Measurements from ENCODE around the gene FECH.
A peak's percentile ranks its signal among the peaks of the same experiment; 100 is the strongest.

Gene FECH

GRCh38 chr18:57542126-57542525, 44.4 kb downstream of the FECH start:
- ChIA-PET POLR2A (interaction anchor here (0.5 to 0.6 kb wide), 2 partner anchors 10 to 66 kb away, joined by 3 read pairs; no protein-coding TSS in a partner anchor), CTCF (interaction anchor here (1.9 to 2.6 kb wide), 2 partner anchors 16 to 20 kb away, joined by 5 to 22 read pairs; no protein-coding TSS in a partner anchor)
- TF ChIP-seq CTCF (IDR thresholded peaks at IDR 0.05; ENCODE audit: insufficient read depth, low read length, missing control alignments), result no peak
- DNase-seq (ENCODE audit: low read depth, low spot score), result peak; percentile 68
- no peak overlapping the region for H3K4me3 ChIP-seq (ENCODE audit: low read depth, low read length)

- no peak for TF ChIP-seq CTCF (IDR thresholded peaks at IDR 0.05; ENCODE audit: insufficient read depth, low read length, missing control alignments)
- no peak overlapping the region for H3K4me3 ChIP-seq (ENCODE audit: low read depth, low read length)
- no peak for DNase-seq (ENCODE audit: low read depth, low spot score)
- CTCF ChIA-PET, result no interaction called here
- POLR2A ChIA-PET, result no interaction called here
Measured at GRCh38 chr18:57539702-57540101, 46.8 kb downstream of the FECH start.

DNA sequence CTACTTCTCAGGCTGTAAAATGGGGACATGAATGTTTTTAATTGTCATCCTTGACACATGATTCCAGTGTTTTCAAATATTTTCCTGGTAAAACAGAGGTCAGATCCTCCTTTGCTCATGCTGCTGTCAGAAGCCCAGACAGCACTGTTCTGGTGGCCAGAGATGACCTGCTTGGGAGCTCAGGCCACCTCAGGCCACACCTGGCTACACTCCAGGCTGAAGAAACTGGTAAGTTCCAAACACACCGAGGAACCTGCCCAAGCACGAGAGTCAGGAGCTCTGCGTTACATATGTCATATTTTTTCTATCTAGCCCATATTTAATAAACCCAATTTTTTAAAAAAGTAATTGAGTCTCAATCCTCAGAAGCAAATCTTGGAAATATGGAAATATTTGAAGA, 47.9 kb downstream of the FECH start:
- no peak for TF ChIP-seq CTCF (IDR thresholded peaks at IDR 0.05; ENCODE audit: insufficient read depth, low read length, missing control alignments)
- DNase-seq (ENCODE audit: low read depth, low spot score), result no peak
- ChIA-PET CTCF (no interaction called here), POLR2A (no interaction called here)
- no peak overlapping the region for H3K4me3 ChIP-seq (ENCODE audit: low read depth, low read length)

- H3K4me3 ChIP-seq (ENCODE audit: low read depth, low read length), result no peak overlapping the region
- TF ChIP-seq CTCF (IDR thresholded peaks at IDR 0.05; ENCODE audit: insufficient read depth, low read length, missing control alignments), result no peak
- no peak for DNase-seq (ENCODE audit: low read depth, low spot score)
- CTCF ChIA-PET, result no interaction called here
- POLR2A ChIA-PET, result no interaction called here
Measured at GRCh38 chr18:57534511-57534909, 52.0 kb downstream of the FECH start.

GRCh38 chr18:57533868-57534510, 52.5 kb downstream of the FECH start:
- DNase-seq (ENCODE audit: low read depth, low spot score), result no peak
- CTCF ChIA-PET, result no interaction called here
- POLR2A ChIA-PET, result no interaction called here
- no peak overlapping the region for H3K4me3 ChIP-seq (ENCODE audit: low read depth, low read length)
- no peak for TF ChIP-seq CTCF (IDR thresholded peaks at IDR 0.05; ENCODE audit: insufficient read depth, low read length, missing control alignments)

GRCh38 chr18:57533006-57533867, 53.3 kb downstream of the FECH start:
- no peak for DNase-seq (ENCODE audit: low read depth, low spot score)
- ChIA-PET CTCF (no interaction called here), POLR2A (no interaction called here)
- H3K4me3 ChIP-seq (ENCODE audit: low read depth, low read length), result no peak overlapping the region
- TF ChIP-seq CTCF (IDR thresholded peaks at IDR 0.05; ENCODE audit: insufficient read depth, low read length, missing control alignments), result no peak
